Endothelial cell of umbilical vein (primary cell): ENCODE data around the gene ASTN1. TPM values are rescaled to one million over a fixed set of nuclear protein-coding genes. Genes with fewer than 3 reads are reported as not detected.

ENCODE experiments used
- BruUV-seq: library from RNA; stranded (reverse); fragments of 400-500 nt; replicated peaks from 2 replicates; lab custom pipeline; 2021; lab: Mats Ljungman, UMichigan
- CTCF ChIA-PET: fragments of 300-600, 350-600 bp; sonication (Branson Sonifier 250); formaldehyde crosslinking; loops from one replicate; lab custom pipeline; 2021; ENCODE audit warnings: antibody characterized with exemption, inconsistent platforms; lab: Charles Lee
- POLR2A ChIA-PET: fragments of 300-600, 350-600 bp; sonication (Branson Sonifier 250); formaldehyde crosslinking; loops from one replicate; lab custom pipeline; 2021; ENCODE audit warnings: antibody characterized with exemption, inconsistent platforms; lab: Charles Lee
- DNase-seq: peaks from one replicate; pipeline ENCODE4 v3.0.0-alpha.2; 2011; ENCODE audit warnings: low read depth, low spot score
- FAIRE-seq: peaks from 2 replicates; lab custom pipeline; 2011; peaks lifted over from hg19 to GRCh38; lab: Jason Lieb, UNC
- H2AFZ ChIP-seq: 2 replicates; pipeline ENCODE4 v1.6.0; 2012; ENCODE audit warnings: low read depth, low read length, control low read depth, inconsistent platforms
- H3K27ac ChIP-seq: 2 replicates; pipeline ENCODE4 v1.5.1; 2011; ENCODE audit warnings: low read depth, mild to moderate bottlenecking, control low read depth, low read length, moderate library complexity; ENCODE audit not compliant: insufficient read depth
- H3K27me3 ChIP-seq, 2 experiments: 2 replicates each; pipeline versions ENCODE4 v1.6.0 to v1.6.1; 2011; ENCODE audit warnings: low read length in 2 of 2, mixed read lengths in 1 of 2; ENCODE audit not compliant: control insufficient read depth in 2 of 2, insufficient read depth in 2 of 2
- H3K36me3 ChIP-seq, 2 experiments: 2 replicates in 1 of 2; 3 replicates in 1 of 2; pipeline ENCODE4 v1.5.1; 2011; ENCODE audit warnings: low read length in 2 of 2, mild to moderate bottlenecking in 1 of 2, moderate library complexity in 1 of 2; ENCODE audit not compliant: control insufficient read depth in 2 of 2, insufficient read depth in 2 of 2; ENCODE audit errors: extremely low read depth in 1 of 2
- H3K4me1 ChIP-seq: 3 replicates; pipeline ENCODE4 v1.5.1; 2011; ENCODE audit warnings: mild to moderate bottlenecking, low read length; ENCODE audit not compliant: control insufficient read depth, insufficient read depth; ENCODE audit errors: extremely low read depth
- H3K4me2 ChIP-seq: 2 replicates; pipeline ENCODE4 v1.6.1; 2011; ENCODE audit warnings: low read length, control low read depth, mixed read lengths; ENCODE audit not compliant: insufficient read depth
- H3K4me3 ChIP-seq, 3 experiments: fragments of 200-600 bp in 1 of 3; sonication (generic), shearing (Covaris generic) in 1 of 3; replicated peaks in 1 of 3; 2 replicates each; pipeline ENCODE4 v1.5.1; 2011 to 2016; ENCODE audit warnings: control low read depth in 3 of 3, low read length in 3 of 3, mild to moderate bottlenecking in 2 of 3, inconsistent platforms in 1 of 3, low read depth in 1 of 3, moderate library complexity in 1 of 3; ENCODE audit not compliant: insufficient read depth in 1 of 3
- H3K79me2 ChIP-seq: 2 replicates; pipeline ENCODE4 v1.6.0; 2012; ENCODE audit warnings: low read length, inconsistent platforms; ENCODE audit not compliant: control insufficient read depth, insufficient read depth
- H3K9ac ChIP-seq: replicated peaks from 2 replicates; pipeline ENCODE3; 2011; ENCODE audit warnings: low read length, control low read depth; ENCODE audit not compliant: insufficient read depth; ENCODE audit errors: extremely low read depth
- H3K9me1 ChIP-seq: replicated peaks from 3 replicates; pipeline ENCODE4 v1.6.0; 2011; ENCODE audit warnings: mild to moderate bottlenecking, low read length; ENCODE audit not compliant: control insufficient read depth, insufficient read depth; ENCODE audit errors: extremely low read depth
- H3K9me3 ChIP-seq: replicated peaks from 2 replicates; pipeline ENCODE4 v1.5.1; 2012; ENCODE audit warnings: low read length, inconsistent platforms; ENCODE audit not compliant: control insufficient read depth, insufficient read depth
- H4K20me1 ChIP-seq: replicated peaks from 2 replicates; pipeline ENCODE3; 2011; ENCODE audit warnings: mild to moderate bottlenecking, low read length; ENCODE audit not compliant: control insufficient read depth, insufficient read depth; ENCODE audit errors: extremely low read depth
- CTCF ChIP-seq, 2 donors: IDR thresholded peaks; 1 replicate in 1 of 2; 2 replicates in 1 of 2; pipeline ENCODE4 v1.5.1; 2011; ENCODE audit warnings: low read length in 2 of 2, mild to moderate bottlenecking in 2 of 2, moderate library complexity in 2 of 2, control low read depth in 1 of 2, inconsistent platforms in 1 of 2, low read depth in 1 of 2; ENCODE audit not compliant: insufficient read depth in 1 of 2; ENCODE audit errors: extremely low read depth in 1 of 2
- EZH2 ChIP-seq: IDR thresholded peaks from 2 replicates; pipeline ENCODE4 v1.6.1; 2012; ENCODE audit warnings: borderline replicate concordance, low read depth, mild to moderate bottlenecking, moderate library complexity, low read length, inconsistent platforms; ENCODE audit not compliant: severe bottlenecking
- FOS ChIP-seq: IDR thresholded peaks from 2 replicates; pipeline ENCODE4 v1.6.1; 2011; ENCODE audit warnings: mild to moderate bottlenecking, low read length, moderate library complexity, borderline replicate concordance; ENCODE audit not compliant: insufficient read depth
- GATA2 ChIP-seq: IDR thresholded peaks from 2 replicates; pipeline ENCODE4 v1.7.0; 2011; ENCODE audit warnings: low read depth, mild to moderate bottlenecking, moderate library complexity, mixed read lengths, low read length; ENCODE audit not compliant: insufficient read length, insufficient read depth
- JUN ChIP-seq: IDR thresholded peaks from 2 replicates; pipeline ENCODE4 v1.6.1; 2011; ENCODE audit warnings: borderline replicate concordance, low read depth; ENCODE audit not compliant: insufficient read length, insufficient read depth
- MAX ChIP-seq: IDR thresholded peaks from 2 replicates; pipeline ENCODE4 v1.6.1; 2011; ENCODE audit not compliant: insufficient read depth, insufficient read length
- MYC ChIP-seq: IDR thresholded peaks from one replicate; pipeline ENCODE4 v1.6.1; 2011; ENCODE audit warnings: mild to moderate bottlenecking, low read depth, low read length
- POLR2A ChIP-seq: IDR thresholded peaks from 2 replicates; pipeline ENCODE4 v1.6.1; 2012; ENCODE audit warnings: low read depth, mild to moderate bottlenecking, control low read depth, low read length
- POLR2AphosphoS5 ChIP-seq: IDR thresholded peaks from 2 replicates; pipeline ENCODE4 v1.6.1; 2012; ENCODE audit warnings: low read depth, mild to moderate bottlenecking, control low read depth, low read length, moderate library complexity; ENCODE audit not compliant: insufficient read depth
- dilution Hi-C: fragments of 300-500 bp; cut with MboI; formaldehyde crosslinking; loops from one replicate; pipeline ENCODE4 v1.15.0; 2019; ENCODE audit warnings: low sequenced_read_pairs; ENCODE audit not compliant: extremely low pct_ligation_motif_present
- intact Hi-C: fragments of 100-400 bp; cut with micrococcal nuclease; formaldehyde crosslinking; loops from one replicate; pipeline ENCODE4 v1.10.0; 2022
- polyA plus RNA-seq, 4 experiments: library from polyadenylated mRNA; depleted of rRNA in 3 of 4; stranded (reverse) in 3 of 4; unstranded in 1 of 4; fragments of >200 nt; gene quantifications; 2 replicates each; pipeline versions ENCODE4 v1.2.1 to v1.2.3, GENCODE V29; 2011 to 2012; ENCODE audit warnings: missing spikeins in 1 of 4
- total RNA-seq: library from RNA; stranded (reverse); gene quantifications from 2 replicates; pipeline ENCODE4 v1.2.3, GENCODE V29; 2021

Gene ASTN1
- total and polyA plus RNA-seq, 2 donors (not counting 3 experiments of a cell fraction or from before 2014, with no cell fraction given): 0.04 TPM; not detected in 1

GRCh38 chr1:176820391-176821031 is 344.0 kb downstream of the ASTN1 start:
- Histone ChIP-seq H3K27me3 (no peaks in the 10 kb centered on the region), H3K9me3 (peaks cover under 1% of the 10 kb centered on the region), H2AFZ (no peak overlapping the region), H3K4me2 (no peak overlapping the region), H3K36me3 (no peaks in the 10 kb centered on the region), H3K79me2 (no peaks in the 10 kb centered on the region), H3K4me1 (no peaks in the 10 kb centered on the region), H3K9me1 (no peaks in the 10 kb centered on the region), H3K27ac (no peak overlapping the region), H4K20me1 (no peaks in the 10 kb centered on the region), H3K9ac (no peak overlapping the region), H3K4me3 (no peak overlapping the region)
- BruUV-seq: no TSS peak
- DNase-seq (no peak), FAIRE-seq (no peak)
- intact Hi-C loops (no loop called here), dilution Hi-C loops (no loop called here)
- no peak for TF ChIP-seq POLR2A
- no peak for TF ChIP-seq EZH2
- TF ChIP-seq CTCF (IDR thresholded peaks at IDR 0.05; ENCODE audit: extremely low read depth in 1 of 2, insufficient read depth in 1 of 2, low read depth in 1 of 2, low read length in 2 of 2): no peak
- no peak for TF ChIP-seq MAX
- TF ChIP-seq GATA2: no peak
- no peak for TF ChIP-seq FOS
- TF ChIP-seq MYC: no peak
- no peak for TF ChIP-seq JUN
- no peak for TF ChIP-seq POLR2AphosphoS5
- ChIA-PET POLR2A (no interaction called here), CTCF (no interaction called here)
